CD14-positive monocyte (primary cell): ENCODE results near the gene HLCS. TPM values are rescaled to one million over a fixed set of nuclear protein-coding genes. Genes with fewer than 3 reads are reported as not detected.

Experiments
- DNase-seq, 3 donors: peaks; one replicate each; pipeline ENCODE4 v3.0.0-alpha.2; 2011 to 2022
- H2AFZ ChIP-seq: 2 replicates; pipeline ENCODE4 v1.6.0; 2012; ENCODE audit warnings: mild to moderate bottlenecking, low read depth, low read length, inconsistent platforms; ENCODE audit not compliant: insufficient read depth, poor library complexity, severe bottlenecking
- H3K27ac ChIP-seq, 2 donors: 1 replicate in 1 of 2; 2 replicates in 1 of 2; pipeline ENCODE4 v1.5.1; 2012 to 2013; ENCODE audit warnings: low read length in 2 of 2, control low read depth in 1 of 2, inconsistent platforms in 1 of 2, low read depth in 1 of 2, mild to moderate bottlenecking in 1 of 2
- H3K27me3 ChIP-seq, 2 donors: one replicate each; pipeline versions ENCODE4 v1.6.0 to v1.6.1; 2011 to 2013; ENCODE audit warnings: low read length in 2 of 2; ENCODE audit not compliant: control insufficient read depth in 2 of 2, insufficient read depth in 2 of 2
- H3K36me3 ChIP-seq, 2 donors: replicated peaks in 1 of 2; 1 replicate in 1 of 2; 2 replicates in 1 of 2; pipeline versions ENCODE4 v1.5.1 to v1.6.1; 2012 to 2013; ENCODE audit warnings: low read length in 2 of 2, control low read depth in 1 of 2, inconsistent platforms in 1 of 2, mild to moderate bottlenecking in 1 of 2; ENCODE audit not compliant: insufficient read depth in 2 of 2, control insufficient read depth in 1 of 2
- H3K4me1 ChIP-seq, 2 donors: 1 replicate in 1 of 2; 2 replicates in 1 of 2; pipeline versions ENCODE4 v1.5.1 to v1.6.1; 2012 to 2013; ENCODE audit warnings: low read length in 2 of 2, control low read depth in 1 of 2, inconsistent platforms in 1 of 2, mild to moderate bottlenecking in 1 of 2, moderate library complexity in 1 of 2; ENCODE audit not compliant: insufficient read depth in 2 of 2, control insufficient read depth in 1 of 2
- H3K4me2 ChIP-seq: replicated peaks from 2 replicates; pipeline ENCODE3; 2012; ENCODE audit warnings: low read length, moderate library complexity, mild to moderate bottlenecking; ENCODE audit not compliant: poor library complexity, severe bottlenecking; ENCODE audit errors: extremely low read depth
- H3K4me3 ChIP-seq, 3 experiments: fragments of 200-600 bp in 1 of 3; sonication (generic) in 1 of 3; replicated peaks in 1 of 3; 1 replicate in 2 of 3; 2 replicates in 1 of 3; pipeline ENCODE4 v1.5.1; 2011 to 2013; ENCODE audit warnings: low read length in 3 of 3, mild to moderate bottlenecking in 3 of 3, control low read depth in 2 of 3, low read depth in 2 of 3, inconsistent platforms in 1 of 3, moderate library complexity in 1 of 3
- H3K79me2 ChIP-seq: 2 replicates; pipeline ENCODE4 v1.6.0; 2012; ENCODE audit warnings: mild to moderate bottlenecking, control low read depth, inconsistent platforms, low read length, moderate library complexity; ENCODE audit not compliant: insufficient read depth
- H3K9ac ChIP-seq: 2 replicates; pipeline ENCODE4 v1.6.0; 2017; ENCODE audit warnings: low read length, mild to moderate bottlenecking; ENCODE audit not compliant: insufficient read depth, poor library complexity, severe bottlenecking
- H3K9me3 ChIP-seq, 2 donors: replicated peaks in 1 of 2; 1 replicate in 1 of 2; 2 replicates in 1 of 2; pipeline versions ENCODE4 v1.5.1 to v1.6.1; 2012 to 2013; ENCODE audit warnings: low read length in 2 of 2, control low read depth in 1 of 2; ENCODE audit not compliant: control insufficient read depth in 1 of 2, insufficient read depth in 1 of 2
- H4K20me1 ChIP-seq: 2 replicates; pipeline ENCODE4 v1.6.0; 2012; ENCODE audit warnings: mild to moderate bottlenecking, low read length, control low read depth, moderate library complexity; ENCODE audit not compliant: insufficient read depth
- H3K27ac Mint-ChIP-seq, 7 donors: one replicate each; pipeline ENCODE4 v1.8.0; 2020; ENCODE audit warnings: mild to moderate bottlenecking in 7 of 7, mixed read lengths in 7 of 7, moderate library complexity in 6 of 7, inconsistent platforms in 2 of 7
- H3K27me3 Mint-ChIP-seq, 3 donors: one replicate each; pipeline ENCODE4 v1.8.0; 2021 to 2022; ENCODE audit warnings: low read depth in 3 of 3, mild to moderate bottlenecking in 3 of 3, mixed read lengths in 3 of 3, moderate library complexity in 3 of 3, inconsistent platforms in 1 of 3
- H3K36me3 Mint-ChIP-seq, 2 donors: one replicate each; pipeline ENCODE4 v1.8.0; 2020; ENCODE audit warnings: mixed read lengths in 2 of 2, inconsistent platforms in 1 of 2, mild to moderate bottlenecking in 1 of 2
- H3K4me1 Mint-ChIP-seq: one replicate; pipeline ENCODE4 v1.8.0; 2020; ENCODE audit warnings: mild to moderate bottlenecking, mixed read lengths
- H3K4me3 Mint-ChIP-seq, 2 donors: one replicate each; pipeline ENCODE4 v1.8.0; 2020; ENCODE audit warnings: mild to moderate bottlenecking in 2 of 2, mixed read lengths in 2 of 2, moderate library complexity in 1 of 2
- H3K9me3 Mint-ChIP-seq, 7 donors: one replicate each; pipeline ENCODE4 v1.8.0; 2020 to 2022; ENCODE audit warnings: mixed read lengths in 7 of 7, mild to moderate bottlenecking in 6 of 7, moderate library complexity in 6 of 7, inconsistent platforms in 2 of 7
- CTCF ChIP-seq: fragments of 200-600 bp; IDR thresholded peaks from one replicate; pipeline ENCODE4 v1.8.0; 2022; ENCODE audit warnings: antibody characterized with exemption, mild to moderate bottlenecking
- WGBS: methylation state at CpG from one replicate; pipeline ENCODE4 v1.1.5; 2013; ENCODE audit warnings: missing lambda C conversion rate; ENCODE audit not compliant: insufficient coverage; 5-methylcytosine and 5-hydroxymethylcytosine counted together
- intact Hi-C, 2 donors: fragments of 100-400 bp; cut with micrococcal nuclease; formaldehyde crosslinking; loops; one replicate each; pipeline versions ENCODE4 v1.15.0 to v1.15.1; 2023
- polyA plus RNA-seq, 3 donors: library from polyadenylated mRNA; depleted of rRNA in 1 of 3; unstranded in 2 of 3; stranded (reverse) in 1 of 3; fragments of 300-500 nt in 2 of 3; fragments of >200 nt in 1 of 3; fragmentation: Illumina TruSeq in 2 of 3; gene quantifications; 1 replicate in 2 of 3; 2 replicates in 1 of 3; pipeline ENCODE4 v1.2.3, GENCODE V29; 2012 to 2021

Gene HLCS
- polyA plus RNA-seq, 3 donors: 2.1 to 3.1 (median 2.2) TPM

GRCh38 chr21:36976882-36977651 is 10.6 kb upstream of the HLCS start:
- Histone ChIP-seq H3K9me3 (no peaks in the 10 kb centered on the region), H3K4me2 (peak overlapping the region; percentile 31), H3K4me1 (peaks cover 18 to 26% of the 10 kb centered on the region in 2 donors), H4K20me1 (no peaks in the 10 kb centered on the region), H2AFZ (no peak overlapping the region), H3K9ac (no peak overlapping the region), H3K27ac (no peak overlapping the region), H3K79me2 (no peaks in the 10 kb centered on the region), H3K27me3 (peaks cover 18 to 37% of the 10 kb centered on the region in 2 donors), H3K36me3 (no peaks in the 10 kb centered on the region), H3K4me3 (peak overlapping the region in 1 of 3 experiments; percentile 5)
- peak; percentile 16 to 32 (median 26) for DNase-seq
- Mint-ChIP-seq H3K27ac (peak overlapping the region in 1 of 7 donors; percentile 33), H3K9me3 (peaks cover 0 to 4% (median 0%) of the 10 kb centered on the region in 7 donors), H3K4me3 (peak overlapping the region in 1 of 2 donors; percentile 60), H3K4me1 (peaks cover 35% of the 10 kb centered on the region), H3K27me3 (peaks cover 41 to 50% (median 45%) of the 10 kb centered on the region in 3 donors), H3K36me3 (peaks cover 0 to 1% of the 10 kb centered on the region in 2 donors)
- WGBS: no CpG with 5 or more reads among the region's 8 CpGs
- intact Hi-C loops: no loop called here
- TF ChIP-seq CTCF: peak; percentile 55

- peaks cover 0 to 3% (median 2%) of the 10 kb centered on the region in 7 donors for H3K9me3 Mint-ChIP-seq
- no peak overlapping the region for H3K4me3 Mint-ChIP-seq
- peak in 1 of 3 donors; percentile 14 for DNase-seq
- H3K4me3 ChIP-seq: no peak overlapping the region
- H3K4me1 ChIP-seq: peaks cover 18 to 26% of the 10 kb centered on the region in 2 donors
- no peak for TF ChIP-seq CTCF
- no peak overlapping the region for H3K9ac ChIP-seq
- 68% methylated on average over 3 of the region's 5 CpGs for WGBS
- peaks cover 35 to 43% (median 42%) of the 10 kb centered on the region in 3 donors for H3K27me3 Mint-ChIP-seq
- peaks cover 0 to 1% of the 10 kb centered on the region in 2 donors for H3K36me3 Mint-ChIP-seq
- H3K79me2 ChIP-seq: no peaks in the 10 kb centered on the region
- H3K36me3 ChIP-seq: no peaks in the 10 kb centered on the region
- H3K27ac Mint-ChIP-seq: peak overlapping the region in 2 of 7 donors; percentile 5 to 12
- no peaks in the 10 kb centered on the region for H3K9me3 ChIP-seq
- peaks cover 14 to 30% of the 10 kb centered on the region in 2 donors for H3K27me3 ChIP-seq
- H3K4me2 ChIP-seq: no peak overlapping the region
- no peak overlapping the region for H2AFZ ChIP-seq
- intact Hi-C loops: no loop called here
- H3K4me1 Mint-ChIP-seq: peaks cover 35% of the 10 kb centered on the region
- H3K27ac ChIP-seq: no peak overlapping the region
- no peaks in the 10 kb centered on the region for H4K20me1 ChIP-seq
Observed at GRCh38 chr21:36976228-36976861, 9.9 kb upstream of the HLCS start.
